ENCODE results near the gene RCN1.
"Not testable (repeated sequence)": the region's sequence is repeated elsewhere in the genome, so short reads cannot be mapped to it uniquely, and the experiment has no call there.

RCN1 gene

GRCh38 chr11:32113920-32114203 is 23.0 kb downstream of the RCN1 start:
- no peak for DNase-seq

- no peak for DNase-seq
Observed at GRCh38 chr11:32115446-32115845, 24.6 kb downstream of the RCN1 start.

- DNase-seq: no peak
Observed at GRCh38 chr11:32116668-32117067, 25.8 kb downstream of the RCN1 start.

- no peak for DNase-seq
Observed at GRCh38 chr11:32118025-32118974, 27.4 kb downstream of the RCN1 start.

- DNase-seq: not testable (repeated sequence)
Observed at GRCh38 chr11:32119139-32119538, 28.3 kb downstream of the RCN1 start.

- no peak for DNase-seq
Observed at GRCh38 chr11:32121012-32121411, 30.1 kb downstream of the RCN1 start.

GRCh38 chr11:32122200-32122599 is 31.3 kb downstream of the RCN1 start:
- no peak for DNase-seq

- DNase-seq: no peak
Observed at GRCh38 chr11:32131321-32131720, 40.4 kb downstream of the RCN1 start.

- DNase-seq: no peak
Observed at GRCh38 chr11:32136657-32137056, 45.8 kb downstream of the RCN1 start.

GRCh38 chr11:32137263-32137662 is 46.4 kb downstream of the RCN1 start:
- DNase-seq: no peak

- DNase-seq: no peak
Observed at GRCh38 chr11:32137869-32138268, 47.0 kb downstream of the RCN1 start.

- no peak for DNase-seq
Observed at GRCh38 chr11:32138902-32139301, 48.0 kb downstream of the RCN1 start.

GRCh38 chr11:32139896-32140520 is 49.1 kb downstream of the RCN1 start:
- no peak for DNase-seq

- DNase-seq: no peak
Observed at GRCh38 chr11:32141745-32142546, 51.1 kb downstream of the RCN1 start.

GRCh38 chr11:32143378-32143777 is 52.5 kb downstream of the RCN1 start:
- DNase-seq: no peak

GRCh38 chr11:32145282-32145681 is 54.4 kb downstream of the RCN1 start:
- DNase-seq: no peak

GRCh38 chr11:32148895-32149294 is 58.0 kb downstream of the RCN1 start:
- DNase-seq: no peak

- DNase-seq: no peak
Observed at GRCh38 chr11:32149748-32150147, 58.9 kb downstream of the RCN1 start.

- no peak for DNase-seq
Observed at GRCh38 chr11:32151027-32151426, 60.2 kb downstream of the RCN1 start.

GRCh38 chr11:32152216-32152615 is 61.3 kb downstream of the RCN1 start:
- no peak for DNase-seq

GRCh38 chr11:32152821-32153220 is 61.9 kb downstream of the RCN1 start:
- no peak for DNase-seq

GRCh38 chr11:32153747-32154146 is 62.9 kb downstream of the RCN1 start:
- DNase-seq: no peak

- DNase-seq: no peak
Observed at GRCh38 chr11:32154275-32154674, 63.4 kb downstream of the RCN1 start.
